ENCODE data around the gene U2AF1L4. TPM values are rescaled to one million over a fixed set of nuclear protein-coding genes. Genes with fewer than 3 reads are reported as not detected.

U2AF1L4 gene
- total RNA-seq, 2 donors from 2014 or later: 26.2 to 83.4 TPM

GRCh38 chr19:35738021-35738886 lies 7.0 kb downstream of the U2AF1L4 start:
- TF ChIP-seq CTCF (IDR thresholded peaks at IDR 0.05) (no peak), POLR2A (IDR thresholded peaks at IDR 0.05) (no peak)
- no peak overlapping the region for H3K27ac ChIP-seq
- no peaks in the 10 kb centered on the region for H3K9me3 ChIP-seq
- H3K4me1 ChIP-seq: peaks cover 15% of the 10 kb centered on the region
- no peak overlapping the region for H3K4me3 ChIP-seq
- DNase-seq (no peak), ATAC-seq (no peak)
- 91 to 94% methylated on average over 33 to 34 of the region's 37 CpGs for WGBS, 2 donors
- intact Hi-C loops (cut with DNase I): no loop called here
- H3K36me3 ChIP-seq (replicated peaks in 1 of 2; ENCODE audit: insufficient read depth in 1 of 2, low read depth in 2 of 2): peaks cover 4 to 17% of the 10 kb centered on the region in 2 donors
- H3K27me3 ChIP-seq: no peaks in the 10 kb centered on the region

DNA sequence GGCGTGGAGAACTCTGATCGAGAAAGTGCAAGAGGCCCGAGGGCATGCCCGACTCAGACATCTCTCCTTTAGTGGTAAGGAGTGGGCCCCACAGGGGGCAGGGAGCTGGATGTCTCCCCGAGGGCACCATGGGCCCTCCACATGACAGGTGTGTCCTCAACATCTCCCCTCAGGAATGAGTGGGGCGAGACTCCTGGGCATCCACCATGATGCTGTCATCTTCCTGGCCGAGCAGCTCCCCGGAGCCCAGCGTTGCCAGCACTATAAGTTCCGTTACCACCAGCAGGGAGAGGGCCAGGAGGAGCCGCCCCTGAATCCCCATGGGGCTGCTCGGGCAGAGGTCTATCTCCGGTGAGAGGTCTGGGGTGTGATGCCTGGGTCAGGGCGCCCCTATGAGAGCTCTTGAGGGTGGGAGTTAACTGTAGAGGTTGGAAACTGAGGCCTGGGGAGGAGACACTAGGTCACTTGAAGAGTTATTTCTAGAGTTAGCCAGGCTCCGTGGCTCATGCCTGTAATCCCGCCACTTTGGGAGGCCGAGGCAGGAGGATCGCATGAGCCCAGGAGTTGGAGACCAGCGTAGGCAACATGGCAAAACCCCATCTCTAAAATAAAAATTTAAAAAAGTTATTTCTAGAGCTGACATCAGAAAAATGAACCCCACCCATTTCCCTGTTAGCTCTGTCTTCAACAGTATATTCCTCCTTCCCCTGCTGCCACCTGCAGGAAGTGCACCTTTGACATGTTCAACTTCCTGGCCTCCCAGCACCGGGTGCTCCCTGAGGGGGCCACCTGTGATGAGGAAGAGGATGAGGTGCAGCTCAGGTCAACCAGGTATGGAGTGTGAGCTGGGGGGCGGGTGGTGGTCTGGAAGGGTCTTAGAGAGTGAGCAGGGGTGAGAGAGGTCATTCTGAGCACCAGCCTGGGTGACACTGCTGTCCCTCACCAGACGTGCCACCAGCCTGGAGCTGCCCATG lies 8.0 kb downstream of the U2AF1L4 start:
- 83 to 85% methylated on average over 11 to 22 of the region's 22 CpGs for WGBS, 2 donors
- no peaks in the 10 kb centered on the region for H3K9me3 ChIP-seq
- TF ChIP-seq POLR2A (IDR thresholded peaks at IDR 0.05): no peak
- TF ChIP-seq CTCF (IDR thresholded peaks at IDR 0.05): no peak

GRCh38 chr19:35734889-35735288 lies 10.3 kb downstream of the U2AF1L4 start:
- 77 to 82% methylated on average over 4 to 5 of the region's 5 CpGs for WGBS, 2 donors
- no peak overlapping the region for H3K4me3 ChIP-seq
- intact Hi-C loops (cut with DNase I): no loop called here
- no peak overlapping the region for H3K27ac ChIP-seq
- TF ChIP-seq POLR2A (IDR thresholded peaks at IDR 0.05) (no peak), CTCF (IDR thresholded peaks at IDR 0.05) (no peak)
- no peak for DNase-seq
- H3K9me3 ChIP-seq: no peaks in the 10 kb centered on the region
- peaks cover 7% of the 10 kb centered on the region for H3K4me1 ChIP-seq
- ATAC-seq: no peak
- peaks cover 9 to 34% of the 10 kb centered on the region in 2 donors for H3K36me3 ChIP-seq (replicated peaks in 1 of 2; ENCODE audit: insufficient read depth in 1 of 2, low read depth in 2 of 2)
- no peaks in the 10 kb centered on the region for H3K27me3 ChIP-seq

More for the DNA sequence above, 8.0 kb downstream of the U2AF1L4 start:
- Histone ChIP-seq H3K4me1 (peaks cover 15% of the 10 kb centered on the region), H3K27ac (no peak overlapping the region), H3K36me3 (replicated peaks in 1 of 2; ENCODE audit: insufficient read depth in 1 of 2, low read depth in 2 of 2) (peaks cover 4 to 21% of the 10 kb centered on the region in 2 donors), H3K4me3 (no peak overlapping the region), H3K27me3 (no peaks in the 10 kb centered on the region)
- intact Hi-C loops (cut with DNase I): no loop called here
- ATAC-seq (no peak), DNase-seq (no peak)

DNA sequence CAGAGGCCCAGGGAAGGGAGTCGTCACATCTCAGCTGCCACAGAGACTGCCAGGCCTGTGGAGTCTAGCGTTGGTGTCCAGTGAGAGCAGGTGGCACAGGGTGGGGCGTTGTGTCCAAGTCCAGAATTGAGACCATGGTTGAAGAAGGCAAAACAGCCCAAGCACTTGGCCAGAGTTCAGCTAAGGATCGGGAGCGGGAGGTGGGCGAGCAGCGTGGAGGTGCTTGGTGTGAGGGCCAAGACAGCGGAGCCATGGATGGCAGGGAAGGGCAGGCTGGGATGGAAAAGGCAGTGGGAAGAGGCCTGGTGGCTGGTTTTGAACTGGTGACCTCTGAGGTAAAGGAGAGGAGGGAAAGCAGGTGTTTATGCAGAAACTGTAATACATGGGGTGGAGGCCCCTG lies 10.9 kb downstream of the U2AF1L4 start:
- ATAC-seq: no peak
- no peaks in the 10 kb centered on the region for H3K9me3 ChIP-seq
- TF ChIP-seq POLR2A (IDR thresholded peaks at IDR 0.05) (no peak), CTCF (IDR thresholded peaks at IDR 0.05) (no peak)
- H3K27ac ChIP-seq: no peak overlapping the region
- DNase-seq: no peak
- peaks cover under 1% of the 10 kb centered on the region for H3K4me1 ChIP-seq
- intact Hi-C loops (cut with DNase I): no loop called here
- H3K27me3 ChIP-seq: no peaks in the 10 kb centered on the region
- H3K36me3 ChIP-seq (replicated peaks in 1 of 2; ENCODE audit: insufficient read depth in 1 of 2, low read depth in 2 of 2): peaks cover 9 to 40% of the 10 kb centered on the region in 2 donors
- 95 to 96% methylated on average over 8 of the region's 8 CpGs for WGBS, 2 donors
- H3K4me3 ChIP-seq: no peak overlapping the region

Data from body of pancreas (tissue), 4 donors.